Measurements from ENCODE around the gene PPM1F.

Gene PPM1F, protein sequence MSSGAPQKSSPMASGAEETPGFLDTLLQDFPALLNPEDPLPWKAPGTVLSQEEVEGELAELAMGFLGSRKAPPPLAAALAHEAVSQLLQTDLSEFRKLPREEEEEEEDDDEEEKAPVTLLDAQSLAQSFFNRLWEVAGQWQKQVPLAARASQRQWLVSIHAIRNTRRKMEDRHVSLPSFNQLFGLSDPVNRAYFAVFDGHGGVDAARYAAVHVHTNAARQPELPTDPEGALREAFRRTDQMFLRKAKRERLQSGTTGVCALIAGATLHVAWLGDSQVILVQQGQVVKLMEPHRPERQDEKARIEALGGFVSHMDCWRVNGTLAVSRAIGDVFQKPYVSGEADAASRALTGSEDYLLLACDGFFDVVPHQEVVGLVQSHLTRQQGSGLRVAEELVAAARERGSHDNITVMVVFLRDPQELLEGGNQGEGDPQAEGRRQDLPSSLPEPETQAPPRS

GRCh38 chr22:21952586-21953571 is at the start of gene PPM1F:
Gene PPM1F (minus strand): TSS chr22:21952848. CDS start chr22:21946048, 6,800 bp downstream.
- DNase-seq (ENCODE audit: extremely low spot score): peak; percentile 100
- ChIA-PET POLR2A (interaction anchor here (0.7 to 1.1 kb wide), 3 partner anchors 14 to 258 kb away, joined by 3 to 7 read pairs (median 4); partner anchors contain the start of gene TOP3B), CTCF (interaction anchor here (0.6 to 1.8 kb wide), 9 partner anchors 9 to 262 kb away, joined by 3 to 6 read pairs (median 3); no protein-coding TSS in a partner anchor)

DNA sequence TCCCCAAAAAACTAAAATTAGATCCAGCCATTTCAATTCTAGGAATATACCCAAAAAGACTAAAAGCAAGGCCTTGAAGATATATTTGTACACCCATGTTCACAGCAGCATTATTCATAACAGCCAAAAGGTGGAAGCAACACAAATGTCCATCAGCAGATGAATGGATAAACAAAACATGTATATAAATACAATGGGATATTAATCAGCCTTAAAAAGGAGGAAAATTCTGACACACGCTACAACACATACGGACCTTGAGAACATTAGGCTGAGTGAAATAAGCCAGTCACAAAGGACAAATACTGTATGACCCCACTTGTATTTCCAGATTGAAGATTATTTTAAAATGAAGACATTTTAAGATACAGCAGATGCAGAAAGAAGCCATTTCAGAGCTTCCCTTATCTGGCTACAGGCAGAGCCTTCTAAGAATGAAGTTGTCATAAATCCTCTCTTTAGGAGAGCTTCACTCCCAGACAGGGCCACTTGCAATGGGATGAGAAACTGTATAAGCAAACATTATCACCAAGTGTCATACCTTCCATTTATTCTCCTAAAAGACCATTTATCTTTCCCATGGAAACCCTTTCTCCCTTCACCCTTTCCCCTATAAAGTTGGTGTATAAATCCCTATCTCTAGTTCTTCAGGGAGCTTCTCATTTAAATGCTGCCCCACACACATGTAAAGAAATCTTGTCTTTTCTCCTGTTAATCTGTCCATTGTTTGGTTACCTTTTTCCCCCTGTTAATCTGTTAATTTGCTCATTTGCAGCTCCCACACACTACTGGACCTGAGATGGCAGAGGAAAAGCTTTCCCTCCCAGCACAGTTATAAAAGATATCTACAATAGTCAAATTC is 49.2 kb upstream of the PPM1F start:
- ChIA-PET CTCF (no interaction called here), POLR2A (interaction anchor here (1.2 to 1.3 kb wide), 2 partner anchors 9 to 19 kb away, joined by 4 to 6 read pairs; partner anchors contain the start of gene TOP3B)
- DNase-seq (ENCODE audit: extremely low spot score): no peak
- TF ChIP-seq NFRKB (IDR thresholded peaks at IDR 0.05): no peak
- TF ChIP-seq FOXM1 (IDR thresholded peaks at IDR 0.05; ENCODE audit: borderline replicate concordance): no peak
- TF ChIP-seq, protein P1, sequence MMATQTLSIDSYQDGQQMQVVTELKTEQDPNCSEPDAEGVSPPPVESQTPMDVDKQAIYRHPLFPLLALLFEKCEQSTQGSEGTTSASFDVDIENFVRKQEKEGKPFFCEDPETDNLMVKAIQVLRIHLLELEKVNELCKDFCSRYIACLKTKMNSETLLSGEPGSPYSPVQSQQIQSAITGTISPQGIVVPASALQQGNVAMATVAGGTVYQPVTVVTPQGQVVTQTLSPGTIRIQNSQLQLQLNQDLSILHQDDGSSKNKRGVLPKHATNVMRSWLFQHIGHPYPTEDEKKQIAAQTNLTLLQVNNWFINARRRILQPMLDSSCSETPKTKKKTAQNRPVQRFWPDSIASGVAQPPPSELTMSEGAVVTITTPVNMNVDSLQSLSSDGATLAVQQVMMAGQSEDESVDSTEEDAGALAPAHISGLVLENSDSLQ (IDR thresholded peaks at IDR 0.05): no peak
- TF ChIP-seq L3MBTL2 (conservative IDR thresholded peaks at IDR 0.05): no peak
- TF ChIP-seq TARDBP (IDR thresholded peaks at IDR 0.05): no peak

More at GRCh38 chr22:21952586-21953571, at the start of gene PPM1F:
- TF ChIP-seq LEF1 (IDR thresholded peaks at IDR 0.05; ENCODE audit: borderline replicate concordance): no peak
- no peak for TF ChIP-seq ARNT (IDR thresholded peaks at IDR 0.05)
- peak; percentile 46; the same call in 1 of the 2 replicates for TF ChIP-seq FOXM1 (IDR thresholded peaks at IDR 0.05; ENCODE audit: borderline replicate concordance)
- TF ChIP-seq L3MBTL2 (conservative IDR thresholded peaks at IDR 0.05): peak; percentile 21; the same call in 1 of the 2 replicates
- TF ChIP-seq TARDBP (IDR thresholded peaks at IDR 0.05): no peak
- TF ChIP-seq ZNF384 (IDR thresholded peaks at IDR 0.05): no peak

DNA sequence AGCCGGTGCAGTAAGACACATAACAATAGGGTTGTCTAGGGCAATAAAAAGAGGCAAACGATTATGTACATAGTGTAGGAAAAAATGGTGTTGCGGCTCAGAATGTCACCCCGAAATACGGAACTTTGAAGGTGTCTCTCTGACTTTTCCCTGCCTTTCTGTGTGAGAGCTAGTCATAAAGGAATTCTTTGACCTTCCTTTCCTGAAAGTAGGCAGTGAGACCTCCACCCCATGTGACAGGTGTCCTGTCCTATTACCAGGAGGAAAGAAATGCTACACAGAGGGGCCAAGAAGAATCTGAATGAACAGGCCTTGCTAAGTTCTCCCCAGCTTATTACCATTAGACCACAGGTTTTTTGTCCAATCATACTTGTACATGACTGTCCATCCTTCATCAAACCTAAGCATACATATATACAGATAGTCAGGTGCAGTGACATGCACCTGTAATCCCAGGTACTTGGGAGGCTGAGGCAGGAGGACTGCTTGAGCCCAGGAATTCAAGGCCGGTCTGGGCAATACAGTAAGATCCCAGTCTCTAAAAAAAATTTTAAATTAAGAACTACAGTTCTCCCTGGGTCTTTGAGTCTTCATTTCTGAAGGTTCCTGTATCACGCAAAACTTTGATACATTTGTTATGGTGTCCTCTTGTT is 46.1 kb upstream of the PPM1F start:
- DNase-seq (ENCODE audit: extremely low spot score): no peak
- no peak for TF ChIP-seq BHLHE40 (IDR thresholded peaks at IDR 0.05; ENCODE audit: borderline replicate concordance)
- no peak for TF ChIP-seq ELF4 (IDR thresholded peaks at IDR 0.05)
- no peak for TF ChIP-seq FOXK2 (IDR thresholded peaks at IDR 0.05)
- no peak for TF ChIP-seq LEF1 (IDR thresholded peaks at IDR 0.05; ENCODE audit: borderline replicate concordance)
- TF ChIP-seq, protein P1 (IDR thresholded peaks at IDR 0.05): no peak
- TF ChIP-seq HDGF (IDR thresholded peaks at IDR 0.05; ENCODE audit: borderline replicate concordance): no peak
- no peak for TF ChIP-seq FOXA1 (IDR thresholded peaks at IDR 0.05)
- TF ChIP-seq ZNF384 (IDR thresholded peaks at IDR 0.05): no peak
- TF ChIP-seq TARDBP (IDR thresholded peaks at IDR 0.05): no peak
- no peak for TF ChIP-seq CTBP1 (IDR thresholded peaks at IDR 0.05; ENCODE audit: borderline replicate concordance)
- no peak for TF ChIP-seq FOXM1 (IDR thresholded peaks at IDR 0.05; ENCODE audit: borderline replicate concordance)
- TF ChIP-seq SP1 (IDR thresholded peaks at IDR 0.05): no peak
- no peak for TF ChIP-seq L3MBTL2 (conservative IDR thresholded peaks at IDR 0.05)
- TF ChIP-seq NFRKB (IDR thresholded peaks at IDR 0.05): no peak
- TF ChIP-seq SUZ12 (IDR thresholded peaks at IDR 0.05): no peak
- no peak for TF ChIP-seq ARNT (IDR thresholded peaks at IDR 0.05)
- POLR2A ChIA-PET: no interaction called here
- CTCF ChIA-PET: no interaction called here

- TF ChIP-seq NFRKB (IDR thresholded peaks at IDR 0.05) (no peak), FOXA1 (IDR thresholded peaks at IDR 0.05) (no peak), ZNF384 (IDR thresholded peaks at IDR 0.05) (no peak), CTBP1 (IDR thresholded peaks at IDR 0.05; ENCODE audit: borderline replicate concordance) (no peak), ARNT (IDR thresholded peaks at IDR 0.05) (no peak), ELF4 (IDR thresholded peaks at IDR 0.05) (no peak), BHLHE40 (IDR thresholded peaks at IDR 0.05; ENCODE audit: borderline replicate concordance) (no peak), TARDBP (IDR thresholded peaks at IDR 0.05) (no peak), HDGF (IDR thresholded peaks at IDR 0.05; ENCODE audit: borderline replicate concordance) (no peak)
- TF ChIP-seq, protein P1 (IDR thresholded peaks at IDR 0.05): no peak
- CTCF ChIA-PET: interaction anchor here (0.7 kb wide), 1 partner anchor 11 kb away, joined by 3 read pairs; no protein-coding TSS in a partner anchor
- POLR2A ChIA-PET: no interaction called here
- DNase-seq (ENCODE audit: extremely low spot score): no peak
Measured at GRCh38 chr22:21996175-21996720, 43.6 kb upstream of the PPM1F start.
